NCI-H82 treated with DMSO at 0.1 percent for 48 hours (cell line): ENCODE data around the gene FBXL17.
"Not testable (repeated sequence)": the region's sequence is repeated elsewhere in the genome, so short reads cannot be mapped to it uniquely, and the experiment has no call there.

ENCODE experiments used
- DNase-seq: peaks from one replicate; lab custom pipeline; 2025; ENCODE audit not compliant: unreplicated experiment; lab: John Stamatoyannopoulos, UW

The FBXL17 gene

DNA sequence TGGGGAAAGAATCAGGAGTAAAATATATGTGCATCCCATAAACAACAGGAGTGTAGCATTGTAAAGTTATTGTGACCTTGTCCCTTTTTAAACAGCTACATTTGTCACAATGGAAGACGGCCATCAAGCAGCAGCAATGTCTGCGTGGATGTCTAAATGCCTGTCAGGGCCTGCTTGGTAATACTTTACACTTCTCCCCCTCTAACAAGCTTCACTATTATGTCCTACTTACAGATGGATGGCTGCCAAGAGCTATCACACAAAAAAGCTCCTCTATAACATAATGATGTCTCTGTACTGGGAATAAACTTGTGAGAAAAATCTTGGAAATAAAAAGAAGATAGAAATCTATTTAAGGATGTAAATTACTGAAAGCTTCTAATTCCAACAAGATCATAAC, 213.0 kb downstream of the FBXL17 start:
- DNase-seq = no peak

DNA sequence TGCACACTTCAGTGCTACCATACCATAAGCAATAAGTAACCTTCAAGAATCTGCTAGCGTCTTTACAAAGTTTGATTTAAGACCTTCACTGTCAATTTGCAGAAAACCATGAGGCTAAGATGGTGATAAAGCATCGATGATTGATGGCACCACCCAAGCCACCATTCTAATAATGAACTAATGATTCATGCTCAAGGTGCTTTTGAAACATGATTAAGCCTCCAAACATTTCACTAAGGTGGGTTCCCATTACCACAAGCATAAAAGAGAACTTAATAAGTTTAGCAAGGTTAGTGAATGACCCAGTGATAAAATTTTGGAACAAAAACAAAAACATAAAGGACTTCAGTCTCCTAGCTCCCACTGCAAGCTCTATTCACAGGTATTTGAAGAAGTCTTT, 214.7 kb downstream of the FBXL17 start:
- DNase-seq = no peak

- DNase-seq = no peak
Measured at GRCh38 chr5:108164574-108164973, 217.3 kb downstream of the FBXL17 start.

GRCh38 chr5:108152854-108153253, 229.0 kb downstream of the FBXL17 start:
- DNase-seq = not testable (repeated sequence)

GRCh38 chr5:108149369-108149768, 232.5 kb downstream of the FBXL17 start:
- no peak for DNase-seq

GRCh38 chr5:108148715-108149139, 233.2 kb downstream of the FBXL17 start:
- no peak for DNase-seq

GRCh38 chr5:108146222-108146621, 235.7 kb downstream of the FBXL17 start:
- DNase-seq = no peak

GRCh38 chr5:108145351-108145750, 236.5 kb downstream of the FBXL17 start:
- DNase-seq = no peak

GRCh38 chr5:108144332-108144731, 237.6 kb downstream of the FBXL17 start:
- DNase-seq = no peak

- DNase-seq = no peak
Measured at GRCh38 chr5:108143581-108143980, 238.3 kb downstream of the FBXL17 start.

DNA sequence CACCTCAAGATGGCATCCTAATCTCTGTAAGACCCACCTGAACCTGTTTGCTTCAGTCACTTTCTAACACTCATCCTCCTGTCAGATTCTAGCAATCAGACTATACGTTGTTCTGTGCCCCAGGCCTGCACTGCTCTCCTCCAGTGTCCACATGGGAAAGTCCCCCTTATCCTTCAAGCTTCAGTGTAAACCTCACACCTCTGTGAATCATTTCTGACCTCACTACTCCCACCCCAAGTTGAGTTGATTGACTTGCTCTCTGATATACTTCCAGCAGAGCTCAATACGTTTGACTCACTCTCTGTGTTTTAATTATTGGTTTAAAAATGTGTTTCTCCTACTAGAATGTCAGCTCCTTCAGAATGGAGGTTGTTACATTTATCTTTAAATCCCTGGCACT, 240.2 kb downstream of the FBXL17 start:
- DNase-seq = no peak

DNA sequence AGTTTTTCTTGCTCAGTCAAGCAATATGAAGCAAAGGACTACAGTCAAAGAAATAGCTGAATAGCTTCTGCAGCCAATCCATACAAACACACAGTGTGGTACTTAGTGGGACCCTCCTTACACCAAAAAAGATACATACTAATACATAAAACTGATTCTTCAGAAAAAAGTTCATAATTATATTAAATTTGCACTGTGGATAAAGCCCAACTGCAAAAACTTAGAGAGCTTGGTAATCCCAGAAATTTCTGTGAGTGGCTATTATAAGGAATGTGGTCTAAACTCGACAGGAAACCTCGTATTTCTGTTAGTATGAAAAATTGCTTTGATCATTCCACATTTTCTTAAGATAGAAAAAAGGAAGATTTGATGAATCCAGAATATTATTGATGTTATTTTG, 245.4 kb downstream of the FBXL17 start:
- no peak for DNase-seq

DNA sequence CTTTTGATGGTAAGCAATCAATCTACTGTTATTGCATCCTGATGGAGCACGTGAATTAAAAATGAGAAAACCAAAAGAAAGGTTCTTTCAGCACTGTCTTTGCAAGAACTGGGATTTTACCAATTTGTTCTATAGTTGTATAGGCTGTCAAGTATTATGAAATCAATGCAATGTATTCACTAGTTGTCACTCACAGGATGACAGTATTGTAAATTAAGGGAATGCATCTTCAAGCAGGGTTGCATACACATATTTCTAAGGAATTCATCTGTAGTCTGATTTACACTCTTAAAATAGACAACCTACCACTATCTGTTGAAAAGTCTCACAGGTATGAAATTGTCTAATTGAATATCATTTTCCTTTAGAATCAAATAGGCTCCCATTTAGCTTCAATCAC, 252.8 kb downstream of the FBXL17 start:
- no peak for DNase-seq

- no peak for DNase-seq
Measured at GRCh38 chr5:108125771-108126511, 256.0 kb downstream of the FBXL17 start.

DNA sequence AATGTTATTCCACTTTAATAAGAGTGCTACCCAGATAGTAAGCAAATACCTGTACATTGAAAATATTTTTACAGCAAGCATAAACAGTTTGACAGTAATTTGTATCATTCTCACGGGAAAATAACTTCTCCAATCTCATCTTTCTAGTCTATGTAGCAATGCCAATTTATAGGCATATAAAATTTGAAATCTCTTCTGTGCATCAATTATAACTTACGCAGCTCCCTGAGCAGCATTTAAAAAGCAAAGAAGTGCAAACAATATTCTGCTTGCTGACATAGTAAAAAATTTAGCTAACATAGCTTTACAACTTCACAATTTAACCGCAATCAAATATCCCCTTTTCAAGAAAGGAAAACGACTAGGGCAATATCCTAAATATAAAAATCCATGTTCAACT, 257.3 kb downstream of the FBXL17 start:
- no peak for DNase-seq

- DNase-seq = no peak
Measured at GRCh38 chr5:108122702-108123101, 259.2 kb downstream of the FBXL17 start.

- no peak for DNase-seq
Measured at GRCh38 chr5:108118813-108119514, 262.9 kb downstream of the FBXL17 start.

DNA sequence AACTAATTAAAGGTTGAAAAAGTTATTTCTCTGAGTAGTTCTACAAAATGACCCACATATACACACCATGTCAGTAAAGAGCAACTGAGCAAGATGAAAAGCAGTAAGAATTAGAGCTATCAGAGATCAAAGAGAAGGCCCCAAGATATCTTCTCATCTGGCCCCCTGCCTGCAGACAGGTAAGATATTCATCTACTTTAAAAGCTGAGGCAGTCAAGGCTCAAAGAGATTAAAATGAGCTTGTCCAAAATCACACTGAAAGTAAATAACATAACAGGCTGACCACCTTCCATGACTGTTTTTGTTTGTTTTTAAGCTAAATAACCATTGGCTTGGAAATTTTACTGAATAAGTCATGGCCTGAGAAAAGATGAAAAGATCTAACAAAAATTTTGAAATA, 266.2 kb downstream of the FBXL17 start:
- no peak for DNase-seq

DNA sequence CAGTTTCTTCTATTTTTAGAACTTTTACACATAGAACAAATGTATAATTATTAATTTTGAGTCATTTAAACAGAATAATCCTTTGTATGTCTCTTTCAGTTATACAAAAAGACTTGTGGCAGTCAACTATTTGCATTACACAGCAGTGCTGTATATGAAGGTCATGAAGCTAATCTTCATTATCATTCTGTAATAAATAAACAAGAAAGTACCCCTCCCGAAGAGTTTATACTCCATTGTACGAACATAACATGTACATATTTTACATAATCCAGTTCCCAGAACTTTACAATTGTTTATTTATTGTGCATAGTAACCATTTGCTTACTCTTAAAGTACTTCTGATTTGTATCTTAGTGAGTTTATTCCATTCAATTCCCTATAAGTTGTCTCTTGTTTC, 267.9 kb downstream of the FBXL17 start:
- no peak for DNase-seq

DNA sequence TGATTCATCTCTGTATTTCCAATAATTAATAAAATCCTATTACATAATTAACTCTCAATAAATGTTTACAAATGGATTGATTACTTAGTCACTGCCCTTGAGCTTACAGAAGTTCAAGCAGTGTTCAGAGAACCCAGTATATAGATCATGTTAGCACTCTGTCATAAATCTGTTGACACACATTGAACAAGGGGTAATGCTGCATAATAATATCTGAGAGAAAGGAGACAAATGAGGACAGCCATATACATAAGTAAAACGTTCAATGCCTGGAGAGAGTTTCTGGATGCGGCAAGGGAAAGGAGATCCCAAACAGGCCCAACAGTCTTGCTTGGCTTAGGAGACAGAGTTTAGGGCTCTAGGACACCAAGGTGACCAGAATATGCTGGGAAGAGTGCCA, 270.2 kb downstream of the FBXL17 start:
- DNase-seq = no peak

DNA sequence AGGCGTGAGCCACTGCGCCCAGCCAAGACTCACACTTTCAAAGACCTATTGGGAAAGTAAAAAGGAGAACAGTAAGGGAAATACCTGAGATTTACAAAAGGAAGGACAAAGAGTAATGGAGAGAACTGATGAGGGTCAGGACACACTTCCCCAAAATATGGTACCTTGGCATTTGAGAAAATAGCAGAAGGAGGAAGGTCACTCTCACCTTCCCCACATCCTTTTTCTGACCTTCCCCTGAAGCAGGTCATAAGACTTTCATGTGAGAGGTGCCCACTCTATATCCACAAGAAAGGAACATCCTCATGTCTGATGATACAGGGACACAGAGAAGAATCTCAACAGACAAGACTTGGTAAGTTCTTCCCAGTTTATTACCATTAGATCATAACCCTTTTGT, 272.8 kb downstream of the FBXL17 start:
- DNase-seq = no peak

DNA sequence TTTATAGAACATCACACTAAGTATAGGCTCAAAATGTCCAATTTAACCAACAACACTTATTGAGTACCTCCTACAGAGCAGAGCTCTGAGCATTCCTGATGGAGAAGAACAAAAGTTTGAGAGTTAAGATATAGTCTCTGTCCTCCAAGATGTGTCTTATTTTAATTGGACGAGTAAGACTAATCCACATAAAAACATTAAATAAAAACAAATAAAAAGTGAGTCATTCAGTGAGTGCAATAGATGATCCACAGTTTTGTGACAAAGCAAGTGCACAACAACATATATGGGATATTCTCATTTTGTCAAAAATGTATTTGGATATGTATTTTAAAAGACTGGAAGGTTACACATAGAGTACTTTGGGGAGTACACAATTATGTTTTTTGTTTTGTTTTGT, 277.4 kb downstream of the FBXL17 start:
- DNase-seq = no peak

DNA sequence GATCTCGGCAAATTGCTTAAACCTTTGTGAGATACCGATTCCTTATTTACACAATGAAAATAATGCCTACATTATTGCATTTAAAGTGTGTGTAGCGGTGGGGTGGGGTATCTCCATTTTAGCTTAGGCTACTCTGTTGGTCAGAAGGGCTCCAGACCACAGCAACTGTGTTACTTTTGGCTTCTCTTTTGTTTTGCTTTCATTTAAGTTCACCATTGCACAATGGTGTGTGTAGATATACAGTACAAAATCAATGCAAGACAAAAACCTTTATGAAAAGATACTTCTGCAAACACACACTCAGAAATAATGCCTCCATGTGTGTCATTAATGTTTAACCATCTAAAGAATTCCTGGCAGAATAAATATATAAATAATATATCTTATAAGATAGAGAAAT, 279.4 kb downstream of the FBXL17 start:
- no peak for DNase-seq
